ENCODE data around the gene NPTXR.

Gene NPTXR

DNA sequence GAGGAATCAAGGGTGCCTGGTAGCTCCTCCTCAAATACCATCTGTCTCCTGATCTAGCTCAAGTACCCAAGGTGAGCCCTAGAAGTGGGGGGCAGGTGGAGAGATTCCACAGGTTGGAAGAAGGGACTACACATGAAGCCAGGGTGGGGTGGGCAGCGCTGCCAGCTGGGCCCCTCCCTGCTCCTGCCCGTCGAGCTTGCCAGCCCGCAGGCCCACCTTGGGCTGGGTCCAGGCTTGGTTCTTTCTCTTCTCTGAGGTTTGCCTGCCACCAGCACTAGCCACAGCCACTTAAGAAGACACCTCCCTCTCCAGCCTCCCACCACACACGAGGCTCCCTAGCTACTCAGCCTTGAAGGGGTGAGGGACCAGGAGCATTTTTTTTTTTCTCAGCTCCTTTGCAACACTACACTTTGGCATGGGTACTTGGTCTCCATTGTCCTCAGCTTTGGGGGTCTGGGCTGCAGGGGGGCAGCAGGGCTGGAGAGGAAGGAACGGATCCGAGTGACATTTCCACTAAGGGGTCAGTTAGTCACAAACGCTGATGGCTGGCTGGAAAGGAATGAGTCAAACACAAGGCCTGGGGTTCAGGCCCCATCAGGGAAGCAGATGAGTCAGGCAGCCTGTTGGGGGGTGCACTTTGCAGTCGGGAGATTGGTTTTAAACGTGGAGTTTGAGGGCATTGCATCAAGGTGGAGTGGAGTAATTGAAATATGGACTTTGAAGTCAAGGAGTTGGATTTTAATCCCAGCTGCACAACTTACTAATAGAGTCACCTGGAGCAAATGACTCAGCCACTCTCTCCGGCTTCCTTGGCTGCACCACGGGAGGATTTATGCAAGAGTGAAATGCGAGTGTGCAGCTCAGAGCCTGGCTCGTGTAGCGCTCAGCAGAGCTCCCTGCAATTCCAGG lies 7.4 kb upstream of the NPTXR start:
- DNase-seq: no peak

DNA sequence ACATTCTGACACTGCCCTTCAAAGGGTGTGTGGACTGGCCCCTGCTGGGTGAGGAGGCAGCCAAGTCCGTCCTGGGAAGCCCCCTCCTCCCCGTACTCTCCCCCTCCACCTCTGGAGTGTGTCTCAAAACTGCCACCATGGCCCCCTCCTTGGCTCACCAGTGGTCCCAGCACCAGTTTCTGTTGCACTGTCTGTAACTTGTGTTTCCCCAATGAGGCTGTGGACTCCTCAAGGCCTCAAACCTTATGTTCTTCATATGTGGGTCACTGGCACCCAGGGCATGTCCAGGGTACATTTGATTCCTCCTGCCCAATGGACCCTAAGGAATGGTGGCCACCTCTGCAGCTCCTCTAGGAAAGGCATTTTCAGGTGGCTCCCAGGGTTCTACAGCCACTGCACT lies 6.6 kb upstream of the NPTXR start:
- no peak for DNase-seq

- no peak for DNase-seq
Observed at GRCh38 chr22:38849811-38850210, 6.0 kb upstream of the NPTXR start.

DNA sequence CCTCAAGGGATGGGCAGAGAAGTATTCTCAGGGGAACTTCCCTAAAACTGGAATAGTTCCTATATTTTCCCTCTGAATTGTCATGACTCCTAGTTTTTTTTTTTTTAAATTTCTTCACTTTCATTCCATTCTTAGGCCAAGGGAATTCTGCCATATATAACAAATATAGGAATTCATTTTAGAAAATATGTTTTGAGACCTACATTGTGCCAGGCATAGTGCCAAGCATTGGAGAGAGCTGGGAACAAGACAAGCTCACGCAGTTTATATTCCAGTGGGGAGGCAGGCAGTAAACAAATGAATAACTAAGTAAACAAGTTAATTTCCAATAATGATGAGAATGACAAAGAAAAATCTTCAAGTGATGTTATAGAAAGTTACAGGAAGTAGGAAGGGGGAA lies 2.6 kb upstream of the NPTXR start:
- no peak for DNase-seq

GRCh38 chr22:38845004-38845740 lies 1.3 kb upstream of the NPTXR start:
- DNase-seq: no peak

- no peak for DNase-seq
Observed at GRCh38 chr22:38844315-38845003, 631 bp upstream of the NPTXR start.

DNA sequence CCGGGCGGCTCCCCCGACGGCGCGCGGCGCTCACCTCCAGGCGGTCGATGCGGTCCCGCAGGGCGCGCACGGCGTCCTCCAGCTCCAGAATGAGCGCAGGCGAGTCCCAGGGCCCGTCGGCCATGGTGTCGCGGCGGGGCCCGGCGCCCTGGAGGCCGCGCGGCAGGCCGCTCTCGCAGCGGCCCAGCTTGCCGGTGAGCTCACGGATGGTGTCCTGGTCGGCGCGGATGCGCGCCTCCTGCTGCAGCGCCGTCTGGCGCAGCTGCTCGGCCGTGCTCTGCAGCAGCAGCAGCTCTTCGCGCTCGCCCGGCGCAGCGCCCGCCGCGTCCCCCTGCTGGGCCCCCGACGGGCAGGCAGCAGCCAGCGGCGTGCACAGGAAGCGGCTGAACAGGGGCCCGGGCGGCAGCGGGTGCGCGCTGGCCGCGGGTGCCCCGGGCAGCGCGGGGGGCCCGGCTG lies 599 bp downstream of the NPTXR start:
- peak; percentile 61 for DNase-seq

- no peak for DNase-seq
Observed at GRCh38 chr22:38842512-38843200, 1.2 kb downstream of the NPTXR start.

GRCh38 chr22:38841635-38842034 lies 2.2 kb downstream of the NPTXR start:
- no peak for DNase-seq

DNA sequence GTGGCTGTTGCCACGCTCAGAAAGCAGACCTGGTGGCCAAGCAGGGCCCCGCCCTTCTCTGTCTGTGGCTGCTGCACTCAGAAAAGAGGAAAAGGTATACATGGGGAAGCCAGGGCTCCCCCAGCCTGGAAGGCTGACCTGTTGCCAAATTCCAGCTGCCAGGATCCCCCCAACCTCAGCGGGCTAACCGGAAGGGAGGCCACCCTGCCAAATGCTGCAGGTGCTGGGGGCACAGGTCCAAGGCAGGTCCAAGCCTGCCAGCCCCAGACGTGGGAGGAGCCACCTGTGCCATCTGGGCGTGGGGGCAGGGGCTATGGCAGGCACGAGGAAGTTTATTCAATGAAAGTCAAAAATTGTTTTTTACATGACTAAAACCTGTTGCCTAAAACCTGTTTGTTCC lies 2.6 kb downstream of the NPTXR start:
- DNase-seq: no peak

GRCh38 chr22:38840129-38840528 lies 3.7 kb downstream of the NPTXR start:
- no peak for DNase-seq

- no peak for DNase-seq
Observed at GRCh38 chr22:38839686-38840085, 4.1 kb downstream of the NPTXR start.

GRCh38 chr22:38837414-38837928 lies 6.4 kb downstream of the NPTXR start:
- no peak for DNase-seq

DNA sequence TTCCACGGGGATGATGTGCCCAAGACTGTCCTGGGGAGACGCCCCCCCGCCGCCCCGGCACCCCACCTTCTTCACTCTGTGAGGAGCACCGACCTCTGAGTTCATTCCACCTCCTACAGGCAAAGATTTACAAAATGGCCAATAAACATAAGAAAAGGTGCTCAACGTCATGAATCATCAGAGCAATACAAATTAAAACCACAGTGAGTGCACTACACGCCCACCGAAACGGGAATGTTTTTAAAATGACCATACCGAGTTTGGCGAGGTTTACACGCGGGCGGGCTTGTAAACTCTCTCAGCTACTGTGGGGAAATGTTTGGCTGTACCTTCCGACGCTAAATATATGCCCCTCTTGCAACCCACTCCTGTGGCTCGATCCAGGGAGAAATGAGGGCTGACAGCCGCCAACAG lies 7.9 kb downstream of the NPTXR start:
- DNase-seq: no peak

DNA sequence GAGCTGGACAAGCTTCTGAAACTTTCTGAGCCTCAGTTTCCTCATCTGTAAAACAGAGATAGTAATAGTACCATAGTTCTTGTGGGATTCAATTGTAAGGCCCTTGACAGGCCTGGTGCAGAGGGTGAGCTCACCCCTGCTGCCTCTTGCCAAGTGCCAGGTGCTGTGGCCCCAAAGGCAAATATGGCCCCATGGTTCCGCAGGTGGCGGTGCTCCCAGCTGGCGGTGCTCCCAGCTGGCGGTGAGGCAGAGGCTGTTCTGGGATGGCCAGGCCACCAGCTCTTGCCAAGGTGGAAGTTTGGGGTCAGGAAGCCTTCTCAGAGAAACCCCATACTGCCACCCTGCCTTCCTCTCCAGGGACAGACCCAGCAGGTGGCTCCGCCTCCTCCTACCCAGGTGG lies 8.8 kb downstream of the NPTXR start:
- no peak for DNase-seq

GRCh38 chr22:38834215-38834953 lies 9.4 kb downstream of the NPTXR start:
- no peak for DNase-seq

GRCh38 chr22:38833061-38833460 lies 10.8 kb downstream of the NPTXR start:
- DNase-seq: no peak

DNA sequence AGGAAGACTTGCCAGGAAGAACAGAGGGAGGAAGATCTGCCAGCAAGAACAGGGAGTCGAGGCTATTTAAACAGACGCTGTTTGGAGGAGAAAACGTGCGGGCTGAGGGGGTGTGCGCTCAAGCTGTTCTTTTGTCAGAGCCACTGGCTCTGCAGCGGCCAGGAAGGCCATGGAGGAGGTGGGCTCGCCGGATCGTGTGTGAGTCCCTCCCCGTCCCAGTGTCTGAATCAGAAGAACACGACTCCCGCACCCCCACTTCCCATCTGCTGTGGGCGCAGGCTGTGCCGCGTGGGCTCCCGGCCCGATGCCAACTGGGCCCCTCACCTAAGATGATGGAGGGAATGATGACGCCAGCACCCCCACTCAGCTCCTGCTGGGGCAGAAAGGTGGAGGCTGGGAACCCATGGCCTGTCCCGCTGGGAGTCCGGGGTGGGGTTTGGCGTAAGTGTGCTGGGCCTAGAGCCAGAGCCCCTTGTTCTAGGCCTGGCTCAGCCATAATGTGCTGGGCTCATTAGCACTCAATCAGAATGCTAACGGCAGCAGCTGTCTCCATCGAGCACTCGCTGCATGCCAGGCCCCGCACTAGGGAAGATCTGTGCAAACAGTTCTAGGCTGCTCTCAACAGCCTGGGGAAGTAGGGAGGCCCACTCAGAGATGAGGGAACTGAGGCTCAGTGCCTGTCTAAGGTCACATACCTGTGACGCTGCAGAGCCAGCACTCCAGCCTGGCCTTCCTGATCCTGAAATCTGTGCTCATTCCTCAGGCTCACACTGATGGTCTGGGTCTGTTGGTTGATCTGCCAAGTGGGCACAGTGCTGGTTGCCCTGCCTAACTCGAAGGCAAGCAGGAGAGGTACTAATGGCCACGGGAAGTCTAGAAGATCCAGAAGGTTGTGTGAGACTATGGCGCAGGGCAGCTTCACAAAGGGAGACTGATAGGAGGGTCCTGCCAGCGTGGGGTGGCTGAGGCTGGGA lies 11.5 kb downstream of the NPTXR start:
- DNase-seq: no peak

GRCh38 chr22:38831166-38831945 lies 12.5 kb downstream of the NPTXR start:
- no peak for DNase-seq

DNA sequence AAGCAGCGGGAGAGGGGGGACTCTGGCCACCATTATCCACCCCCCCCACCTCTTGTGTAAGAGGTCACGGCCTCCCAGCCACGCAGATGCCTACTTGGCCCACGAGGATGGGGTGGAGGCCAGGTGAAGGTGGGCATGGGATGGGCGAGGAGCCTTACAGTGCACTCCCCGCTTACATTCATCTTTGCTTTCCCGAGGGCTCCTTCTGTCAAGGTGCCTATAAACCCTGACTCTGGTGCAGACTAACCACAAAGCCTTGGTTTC lies 13.1 kb downstream of the NPTXR start:
- DNase-seq: no peak
